PC-9 (cell line): ENCODE data around the gene ADAMTS12.

Experiments used
- CTCF ChIP-seq: fragments of 200-600 bp; sonication (generic); conservative IDR thresholded peaks from 2 replicates; pipeline ENCODE4 v1.6.1; 2017; ENCODE audit warnings: mixed run types, antibody characterized with exemption, mild to moderate bottlenecking, moderate library complexity
- EZH2 ChIP-seq: fragments of 200-600 bp; sonication (generic); IDR thresholded peaks from 2 replicates; pipeline ENCODE4 v1.8.0; 2017; ENCODE audit warnings: antibody characterized with exemption, low read depth

- TF ChIP-seq EZH2: no peak
- no peak for TF ChIP-seq CTCF
Measured at GRCh38 chr5:33756491-33756890, 135.3 kb downstream of the ADAMTS12 start.
